Caco-2 (cell line): Measurements from ENCODE around the gene LPAR2. TPM values are rescaled to one million over a fixed set of nuclear protein-coding genes. Genes with fewer than 3 reads are reported as not detected.

Source experiments
- BruUV-seq: library from RNA; stranded (reverse); fragments of 400-500 nt; replicated peaks from 2 replicates; lab custom pipeline; 2021; lab: Mats Ljungman, UMichigan
- CTCF ChIA-PET: fragments of 300-600 bp; sonication (Branson Sonifier 250); formaldehyde crosslinking; loops from one replicate; lab custom pipeline; 2022; ENCODE audit warnings: antibody characterized with exemption; lab: Charles Lee
- POLR2A ChIA-PET: fragments of 300-600 bp; sonication (Branson Sonifier 250); formaldehyde crosslinking; loops from one replicate; lab custom pipeline; 2022; ENCODE audit warnings: antibody characterized with exemption; lab: Charles Lee
- DNase-seq, 2 experiments: peaks; one replicate each; pipeline versions ENCODE4 v3.0.0 to v3.0.0-alpha.2; 2020 to 2022
- H3K27me3 ChIP-seq: replicated peaks from 2 replicates; pipeline ENCODE4 v1.6.0; 2011; ENCODE audit warnings: low read length; ENCODE audit not compliant: control insufficient read depth, insufficient read depth
- H3K36me3 ChIP-seq: 2 replicates; pipeline ENCODE4 v1.5.1; 2011; ENCODE audit warnings: low read length; ENCODE audit not compliant: control insufficient read depth, insufficient read depth
- H3K4me1 ChIP-seq: fragments of 250-450 bp; sonication (Bioruptor Pico); 2 replicates; pipeline ENCODE4 v1.5.1; 2020; ENCODE audit warnings: mild to moderate bottlenecking
- H3K4me3 ChIP-seq: 2 replicates; pipeline ENCODE4 v1.5.1; 2011; ENCODE audit warnings: low read depth, mild to moderate bottlenecking, control low read depth, low read length
- H3K9me3 ChIP-seq: fragments of 250-450 bp; sonication (Bioruptor Pico); 2 replicates; pipeline ENCODE4 v1.5.1; 2020; ENCODE audit warnings: mild to moderate bottlenecking, moderate library complexity
- H3K27ac Mint-ChIP-seq: one replicate; pipeline ENCODE4 v1.8.0; 2022; ENCODE audit warnings: mixed read lengths; ENCODE audit not compliant: unreplicated experiment
- H3K27me3 Mint-ChIP-seq: one replicate; pipeline ENCODE4 v1.8.0; 2022; ENCODE audit warnings: mixed read lengths; ENCODE audit not compliant: insufficient read depth, unreplicated experiment
- H3K36me3 Mint-ChIP-seq: one replicate; pipeline ENCODE4 v1.8.0; 2022; ENCODE audit warnings: mild to moderate bottlenecking, mixed read lengths; ENCODE audit not compliant: insufficient read depth, unreplicated experiment
- H3K4me1 Mint-ChIP-seq: one replicate; pipeline ENCODE4 v1.8.0; 2022; ENCODE audit warnings: low read depth, mixed read lengths; ENCODE audit not compliant: unreplicated experiment
- H3K4me3 Mint-ChIP-seq: one replicate; pipeline ENCODE4 v1.8.0; 2022; ENCODE audit warnings: mild to moderate bottlenecking, moderate library complexity, mixed read lengths; ENCODE audit not compliant: unreplicated experiment
- H3K9me3 Mint-ChIP-seq: one replicate; pipeline ENCODE4 v1.8.0; 2022; ENCODE audit warnings: mixed read lengths; ENCODE audit not compliant: unreplicated experiment
- CTCF ChIP-seq, 2 experiments: fragments of 200-600 bp in 1 of 2; IDR thresholded peaks; 1 replicate in 1 of 2; 2 replicates in 1 of 2; pipeline versions ENCODE4 v1.5.1 to v1.8.0; 2011 to 2022; ENCODE audit warnings: antibody characterized with exemption in 1 of 2, control low read depth in 1 of 2, inconsistent platforms in 1 of 2, low read depth in 1 of 2, low read length in 1 of 2, mild to moderate bottlenecking in 1 of 2, moderate library complexity in 1 of 2; ENCODE audit not compliant: insufficient read depth in 1 of 2, severe bottlenecking in 1 of 2, unreplicated experiment in 1 of 2
- intact Hi-C: fragments of 100-400 bp; cut with micrococcal nuclease; formaldehyde crosslinking; loops from one replicate; pipeline ENCODE4 v1.10.0; 2022; ENCODE audit not compliant: unreplicated experiment
- total RNA-seq: library from RNA; stranded (reverse); gene quantifications from 2 replicates; pipeline ENCODE4 v1.2.3, GENCODE V29; 2022

LPAR2 gene
- total RNA-seq, 1 experiment from 2014 or later = 29.3 TPM

- intact Hi-C loops = no loop called here
- Mint-ChIP-seq H3K4me3 (no peak overlapping the region), H3K9me3 (no peaks in the 10 kb centered on the region), H3K27ac (no peak overlapping the region), H3K27me3 (no peaks in the 10 kb centered on the region), H3K4me1 (no peaks in the 10 kb centered on the region), H3K36me3 (no peaks in the 10 kb centered on the region)
- POLR2A ChIA-PET = no interaction called here
- peaks cover 5% of the 10 kb centered on the region; the same call in 1 of the 2 replicates for H3K4me1 ChIP-seq
- BruUV-seq = no TSS peak
- H3K36me3 ChIP-seq = no peaks in the 10 kb centered on the region
- TF ChIP-seq CTCF (IDR thresholded peaks at IDR 0.05; ENCODE audit: insufficient read depth in 1 of 2, low read depth in 1 of 2, low read length in 1 of 2, severe bottlenecking in 1 of 2, unreplicated experiment in 1 of 2) = no peak
- CTCF ChIA-PET = no interaction called here
- DNase-seq = peak in 1 of 2 experiments; percentile 38
- H3K4me3 ChIP-seq = no peak overlapping the region
- H3K9me3 ChIP-seq = no peaks in the 10 kb centered on the region
- H3K27me3 ChIP-seq = no peaks in the 10 kb centered on the region
Observed at GRCh38 chr19:19591133-19591825, 36.7 kb downstream of the LPAR2 start.

- no peak overlapping the region for H3K4me3 ChIP-seq
- H3K27ac Mint-ChIP-seq = no peak overlapping the region
- no peak for TF ChIP-seq CTCF (IDR thresholded peaks at IDR 0.05; ENCODE audit: insufficient read depth in 1 of 2, low read depth in 1 of 2, low read length in 1 of 2, severe bottlenecking in 1 of 2, unreplicated experiment in 1 of 2)
- H3K4me1 Mint-ChIP-seq = peaks cover 7% of the 10 kb centered on the region
- no peaks in the 10 kb centered on the region for H3K36me3 Mint-ChIP-seq
- H3K36me3 ChIP-seq = no peaks in the 10 kb centered on the region
- H3K9me3 Mint-ChIP-seq = no peaks in the 10 kb centered on the region
- H3K27me3 Mint-ChIP-seq = no peaks in the 10 kb centered on the region
- no peaks in the 10 kb centered on the region for H3K27me3 ChIP-seq
- ChIA-PET CTCF (no interaction called here), POLR2A (no interaction called here)
- H3K9me3 ChIP-seq = no peaks in the 10 kb centered on the region
- no TSS peak for BruUV-seq
- no peak overlapping the region for H3K4me3 Mint-ChIP-seq
- intact Hi-C loops = no loop called here
- no peak for DNase-seq
- peaks cover 5% of the 10 kb centered on the region; the same call in 1 of the 2 replicates for H3K4me1 ChIP-seq
Observed at GRCh38 chr19:19588546-19588945, 39.5 kb downstream of the LPAR2 start.

- no peaks in the 10 kb centered on the region for H3K36me3 ChIP-seq
- no peak for DNase-seq
- Mint-ChIP-seq H3K36me3 (no peaks in the 10 kb centered on the region), H3K27me3 (no peaks in the 10 kb centered on the region), H3K4me1 (peaks cover 7% of the 10 kb centered on the region), H3K4me3 (no peak overlapping the region), H3K9me3 (no peaks in the 10 kb centered on the region), H3K27ac (no peak overlapping the region)
- TF ChIP-seq CTCF (IDR thresholded peaks at IDR 0.05; ENCODE audit: insufficient read depth in 1 of 2, low read depth in 1 of 2, low read length in 1 of 2, severe bottlenecking in 1 of 2, unreplicated experiment in 1 of 2) = no peak
- peaks cover 5% of the 10 kb centered on the region; the same call in 1 of the 2 replicates for H3K4me1 ChIP-seq
- no TSS peak for BruUV-seq
- ChIA-PET POLR2A (interaction anchor here (0.6 kb wide), 1 partner anchor 76 kb away, joined by 8 read pairs; no protein-coding TSS in a partner anchor), CTCF (interaction anchor here (0.6 kb wide), 1 partner anchor 1526 kb away, joined by 3 read pairs; no protein-coding TSS in a partner anchor)
- intact Hi-C loops = no loop called here
- H3K9me3 ChIP-seq = no peaks in the 10 kb centered on the region
- H3K4me3 ChIP-seq = no peak overlapping the region
- no peaks in the 10 kb centered on the region for H3K27me3 ChIP-seq
Observed at GRCh38 chr19:19587771-19588170, 40.2 kb downstream of the LPAR2 start.
